DMS114 treated with DMSO at 0.1 percent for 48 hours (cell line): ENCODE results near the gene WDR35.
A peak's percentile ranks its signal among the peaks of the same experiment; 100 is the strongest.

Source experiments
- DNase-seq: peaks from one replicate; lab custom pipeline; 2025; ENCODE audit not compliant: unreplicated experiment; lab: John Stamatoyannopoulos, UW

Gene WDR35

GRCh38 chr2:19872302-19872701 is 117.6 kb downstream of the WDR35 start:
- DNase-seq: no peak

GRCh38 chr2:19871836-19872235 is 118.1 kb downstream of the WDR35 start:
- no peak for DNase-seq

GRCh38 chr2:19870792-19871191 is 119.1 kb downstream of the WDR35 start:
- DNase-seq: no peak

- DNase-seq: no peak
Measured at GRCh38 chr2:19868701-19869580, 121.0 kb downstream of the WDR35 start.

GRCh38 chr2:19868224-19868623 is 121.7 kb downstream of the WDR35 start:
- no peak for DNase-seq

GRCh38 chr2:19866771-19867170 is 123.1 kb downstream of the WDR35 start:
- DNase-seq: no peak

GRCh38 chr2:19865151-19865550 is 124.8 kb downstream of the WDR35 start:
- no peak for DNase-seq

- DNase-seq: no peak
Measured at GRCh38 chr2:19864381-19864780, 125.5 kb downstream of the WDR35 start.

GRCh38 chr2:19863303-19864041 is 126.4 kb downstream of the WDR35 start:
- DNase-seq: peak; percentile 14

- no peak for DNase-seq
Measured at GRCh38 chr2:19861813-19862212, 128.1 kb downstream of the WDR35 start.
